Heart left ventricle (tissue), 16 donors: ENCODE data around the gene C11orf68. TPM values are rescaled to one million over a fixed set of nuclear protein-coding genes. Genes with fewer than 3 reads are reported as not detected.

Experiments
- ATAC-seq, 4 donors: fragments of 200-7000 bp; cut with Tn5 transposase; one replicate each; pipeline ENCODE4 v1.9.1; 2020 to 2022; ENCODE audit warnings: moderate library complexity in 4 of 4, mild to moderate bottlenecking in 3 of 4, moderate number of reproducible peaks in 1 of 4
- DNase-seq, 5 donors: peaks; one replicate each; pipeline ENCODE4 v3.0.0-alpha.2; 2020
- H3K27ac ChIP-seq, 12 donors: fragments of 200-600 bp; sonication (generic) in 4 of 12; one replicate each; pipeline versions ENCODE4 v1.5.0 to v1.8.0; 2016 to 2022; ENCODE audit warnings: mild to moderate bottlenecking in 2 of 12
- H3K27me3 ChIP-seq, 9 donors: fragments of 200-600 bp; sonication (generic) in 2 of 9; one replicate each; pipeline versions ENCODE4 v1.5.1 to v1.8.0; 2016 to 2022; ENCODE audit warnings: mild to moderate bottlenecking in 3 of 9
- H3K36me3 ChIP-seq, 9 donors: fragments of 200-600 bp; sonication (generic) in 2 of 9; one replicate each; pipeline versions ENCODE4 v1.5.0 to v1.8.0; 2018 to 2022; ENCODE audit warnings: mild to moderate bottlenecking in 2 of 9
- H3K4me1 ChIP-seq, 12 donors: fragments of 200-600 bp; sonication (generic) in 4 of 12; one replicate each; pipeline versions ENCODE4 v1.5.0 to v1.8.0; 2016 to 2022; ENCODE audit warnings: mild to moderate bottlenecking in 3 of 12
- H3K4me3 ChIP-seq, 12 donors: fragments of 200-600 bp; sonication (generic) in 4 of 12; one replicate each; pipeline versions ENCODE4 v1.5.0 to v1.8.0; 2017 to 2022; ENCODE audit warnings: mild to moderate bottlenecking in 9 of 12, moderate library complexity in 4 of 12
- H3K9me3 ChIP-seq, 12 donors: fragments of 200-600 bp; sonication (generic) in 4 of 12; one replicate each; pipeline versions ENCODE4 v1.5.0 to v1.8.0; 2016 to 2022; ENCODE audit warnings: mild to moderate bottlenecking in 1 of 12
- POLR2A ChIP-seq, 2 donors: fragments of 450-650 bp; IDR thresholded peaks; one replicate each; pipeline ENCODE4 v1.6.1; 2017; ENCODE audit warnings: antibody characterized with exemption in 2 of 2, mild to moderate bottlenecking in 2 of 2, moderate library complexity in 2 of 2
- WGBS, 4 donors: extraction: QIAGEN DNeasy Blood & Tissue Kit in 2 of 4; methylation state at CpG; one replicate each; pipeline versions ENCODE4 v1.1.5 to v1.1.7; 2013 to 2018; 5-methylcytosine and 5-hydroxymethylcytosine counted together
- intact Hi-C, 10 donors: fragments of 100-400 bp; cut with DNase I; formaldehyde crosslinking; loops; one replicate each; pipeline versions ENCODE4 v1.11.1 to v1.14.2; 2022
- polyA plus RNA-seq, 2 donors: library from polyadenylated mRNA; stranded (reverse); fragments of 200-250 nt; gene quantifications; one replicate each; pipeline ENCODE4 v1.2.3, GENCODE V29; 2013
- total RNA-seq, 9 donors: library from RNA; depleted of rRNA in 2 of 9; stranded (reverse); fragments of >200 nt in 2 of 9; fragmentation: NEBNext Ultra II Directional in 3 of 9; extraction: Animal tissue kit (Norgen Biotek cat#: 25700) in 3 of 9; gene quantifications; one replicate each; pipeline versions ENCODE4 v1.1.0 to v1.2.4, GENCODE V29; 2016 to 2023
- TF ChIP-seq, protein P1 (sequence below), 12 donors: fragments of 200-600 bp; sonication (generic) in 4 of 12; IDR thresholded peaks; one replicate each; pipeline versions ENCODE4 v1.5.0 to v1.8.0; 2018 to 2022; ENCODE audit warnings: antibody characterized with exemption in 12 of 12, mild to moderate bottlenecking in 5 of 12
- donor health status: ischemic (EF 13 %, LVEDD 7.1; RV severe dilation, severe dysfunction).
- donor health status: healthy with polysubstance abuse.
- donor health status: DM: no; HTN: yes; CAD: no.
- donor health status: DM: no; HTN: no; CAD: no.
- donor health status: ischemic (EF 25% LVEDD 6.9; RV normal size, moderate dysfunction).
- donor health status: ischemic (EF 25% LVEDD 5.7; RV mildly dilated, moderate dysfunction).
- donor health status: healthy.
- donor health status: DM: yes; HTN: yes; CAD: no.
- donor health status: ischemic (EF 35%, LVEDD 5.7; RV mildly dilated, moderate dysfunction).
- donor health status: nonischemic (EF 11% LVEDD 7.7; RV severe dilation, severe dysfunction).
- donor health status: DM: yes; HTN: yes; CAD: no.
- donor health status: PGD.
- donor health status: ischemic (EF 29% LVEDD 5.4; RV normal size, mild dysfunction).
- donor health status: nonischemic (EF 23%, LVEDD 6.1; RV moderate dilation, normal function).

The C11orf68 gene
- total and polyA plus RNA-seq, 11 donors: 17.0 to 49.0 (median 39.5) TPM

DNA sequence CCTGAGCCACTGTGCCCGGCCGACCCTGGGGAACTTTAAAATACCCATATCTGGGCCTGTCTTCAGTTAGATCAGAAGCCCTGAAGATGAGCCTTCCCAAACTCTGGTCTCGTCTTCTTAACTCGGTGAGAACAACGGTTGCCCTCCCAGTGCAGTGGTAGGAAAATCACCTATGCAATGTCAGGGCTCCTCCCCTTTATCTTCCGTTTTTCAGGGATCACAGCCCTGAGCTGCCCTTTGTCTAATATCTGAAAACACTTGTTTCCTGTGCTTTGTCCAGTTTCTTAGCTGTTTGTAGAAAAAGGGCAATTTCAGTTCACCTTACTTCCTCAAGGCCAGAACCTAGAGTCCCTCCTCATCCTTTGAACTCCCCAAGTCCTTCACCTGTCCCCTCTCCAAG lies 9.8 kb upstream of the C11orf68 start:
- Histone ChIP-seq H3K4me1 (peaks cover 0 to 22% (median 0%) of the 10 kb centered on the region in 12 donors), H3K4me3 (peak overlapping the region in 1 of 12 donors; percentile 27), H3K36me3 (peaks cover 0 to under 1% (median 0%) of the 10 kb centered on the region in 9 donors), H3K27me3 (peaks cover 0 to 7% (median 0%) of the 10 kb centered on the region in 9 donors), H3K27ac (peak overlapping the region in 1 of 12 donors; percentile 84), H3K9me3 (no peaks in the 10 kb centered on the region)
- TF ChIP-seq, protein P1, sequence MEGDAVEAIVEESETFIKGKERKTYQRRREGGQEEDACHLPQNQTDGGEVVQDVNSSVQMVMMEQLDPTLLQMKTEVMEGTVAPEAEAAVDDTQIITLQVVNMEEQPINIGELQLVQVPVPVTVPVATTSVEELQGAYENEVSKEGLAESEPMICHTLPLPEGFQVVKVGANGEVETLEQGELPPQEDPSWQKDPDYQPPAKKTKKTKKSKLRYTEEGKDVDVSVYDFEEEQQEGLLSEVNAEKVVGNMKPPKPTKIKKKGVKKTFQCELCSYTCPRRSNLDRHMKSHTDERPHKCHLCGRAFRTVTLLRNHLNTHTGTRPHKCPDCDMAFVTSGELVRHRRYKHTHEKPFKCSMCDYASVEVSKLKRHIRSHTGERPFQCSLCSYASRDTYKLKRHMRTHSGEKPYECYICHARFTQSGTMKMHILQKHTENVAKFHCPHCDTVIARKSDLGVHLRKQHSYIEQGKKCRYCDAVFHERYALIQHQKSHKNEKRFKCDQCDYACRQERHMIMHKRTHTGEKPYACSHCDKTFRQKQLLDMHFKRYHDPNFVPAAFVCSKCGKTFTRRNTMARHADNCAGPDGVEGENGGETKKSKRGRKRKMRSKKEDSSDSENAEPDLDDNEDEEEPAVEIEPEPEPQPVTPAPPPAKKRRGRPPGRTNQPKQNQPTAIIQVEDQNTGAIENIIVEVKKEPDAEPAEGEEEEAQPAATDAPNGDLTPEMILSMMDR (IDR thresholded peaks at IDR 0.05): no peak
- no peak for TF ChIP-seq POLR2A (IDR thresholded peaks at IDR 0.05)
- DNase-seq (no peak), ATAC-seq (no peak)
- 56 to 73% (median 65%) methylated on average over 6 of the region's 6 CpGs for WGBS, 4 donors
- intact Hi-C loops: no loop called here

DNA sequence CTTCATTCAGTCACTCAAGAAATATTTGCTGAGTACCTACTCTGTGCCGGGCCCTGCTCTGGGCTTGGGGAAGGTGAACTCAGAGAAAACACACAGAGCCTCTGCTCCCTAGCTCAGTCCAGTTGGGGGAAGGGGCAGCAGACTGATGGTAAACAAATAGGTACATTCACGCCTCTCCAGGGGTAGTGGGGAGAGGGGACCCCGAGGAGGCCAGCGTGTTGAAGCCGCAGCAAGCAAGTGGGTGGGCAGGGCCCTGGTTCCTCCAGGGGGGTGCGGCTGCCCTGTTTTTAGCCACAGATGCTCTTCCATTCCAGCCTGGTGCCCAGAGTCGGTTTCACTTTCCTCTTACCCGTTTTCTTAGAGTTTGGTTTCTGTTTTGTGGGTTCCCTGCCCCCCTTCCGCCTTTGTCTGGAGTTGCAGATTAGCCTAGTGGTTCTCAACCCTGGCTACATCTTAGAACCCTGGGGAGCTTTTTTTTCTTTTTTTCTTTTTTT lies 9.1 kb upstream of the C11orf68 start:
- TF ChIP-seq POLR2A (IDR thresholded peaks at IDR 0.05): no peak
- TF ChIP-seq, protein P1 (IDR thresholded peaks at IDR 0.05): no peak
- WGBS, 4 donors: 55 to 64% (median 59%) methylated on average over 9 of the region's 9 CpGs
- ATAC-seq (peak in 1 of 4 donors; percentile 64), DNase-seq (peak in 3 of 5 donors; percentile 34 to 51 (median 47))
- intact Hi-C loops: no loop called here
- Histone ChIP-seq H3K4me3 (peak overlapping the region in 3 of 12 donors; percentile 8 to 27 (median 12)), H3K4me1 (peaks cover 0 to 22% (median 0%) of the 10 kb centered on the region in 12 donors), H3K27me3 (peaks cover 0 to under 1% (median 0%) of the 10 kb centered on the region in 9 donors), H3K9me3 (no peaks in the 10 kb centered on the region), H3K36me3 (peaks cover 0 to 7% (median 5%) of the 10 kb centered on the region in 9 donors), H3K27ac (peak overlapping the region in 2 of 12 donors; percentile 37 to 84)

DNA sequence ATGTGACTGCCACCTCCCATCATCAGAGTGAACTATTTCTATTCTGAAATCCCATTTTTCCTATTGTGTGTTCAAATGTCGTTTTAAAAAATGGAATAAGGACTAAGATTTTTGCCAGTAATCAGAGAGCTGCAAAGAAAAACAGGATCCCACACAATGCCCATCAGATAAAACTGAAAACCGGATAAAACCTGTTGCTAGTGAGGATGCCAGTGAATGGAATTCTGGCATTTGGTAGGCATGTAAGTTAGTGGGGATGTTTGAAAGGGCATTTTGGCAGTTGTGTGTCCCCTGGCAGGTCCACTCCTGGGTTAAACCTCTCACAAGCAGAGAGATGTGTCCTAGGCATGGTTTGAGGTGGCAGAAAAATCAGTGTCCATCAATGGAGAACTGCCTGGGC lies 6.5 kb upstream of the C11orf68 start:
- WGBS, 4 donors: 42 to 60% (median 56%) methylated on average over 2 of the region's 2 CpGs
- H3K4me3 ChIP-seq: no peak overlapping the region

DNA sequence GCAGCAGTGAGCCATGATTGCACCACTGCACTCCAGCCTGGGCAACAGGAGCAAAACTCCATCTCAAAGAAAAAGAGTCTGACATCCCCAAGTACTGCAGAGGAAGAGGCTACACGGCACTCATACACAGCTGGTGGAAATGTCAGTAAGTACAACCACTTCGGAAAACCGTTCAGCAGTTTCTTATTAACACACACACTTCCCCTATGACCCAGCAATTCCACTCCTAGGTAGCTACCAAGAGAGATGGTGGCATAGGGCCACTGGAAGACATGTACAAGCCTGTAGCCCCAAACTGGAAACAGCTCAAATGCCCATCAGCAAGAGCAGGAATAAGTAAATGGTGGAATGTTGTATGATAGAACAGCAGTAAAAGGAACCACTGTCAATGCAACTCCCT lies 3.7 kb upstream of the C11orf68 start:
- intact Hi-C loops: loop anchor here in 5 of 10 donors (5.0 kb wide), 3 partner anchors 35 to 40 kb away; partner anchors contain the start of gene SART1 (in 2 of the 5)
- 76 to 89% (median 88%) methylated on average over 3 of the region's 3 CpGs for WGBS, 4 donors
- Histone ChIP-seq H3K36me3 (peaks cover 0 to 23% (median 17%) of the 10 kb centered on the region in 9 donors), H3K4me1 (peaks cover 9 to 29% (median 18%) of the 10 kb centered on the region in 12 donors), H3K9me3 (no peaks in the 10 kb centered on the region), H3K27ac (no peak overlapping the region), H3K27me3 (no peaks in the 10 kb centered on the region), H3K4me3 (no peak overlapping the region)
- ATAC-seq (no peak), DNase-seq (no peak)
- TF ChIP-seq, protein P1 (IDR thresholded peaks at IDR 0.05): no peak
- TF ChIP-seq POLR2A (IDR thresholded peaks at IDR 0.05): no peak

More for the DNA sequence above, 6.5 kb upstream of the C11orf68 start:
- DNase-seq: no peak
- peaks cover 2 to 31% (median 6%) of the 10 kb centered on the region in 12 donors for H3K4me1 ChIP-seq
- no peak for TF ChIP-seq POLR2A (IDR thresholded peaks at IDR 0.05)
- TF ChIP-seq, protein P1 (IDR thresholded peaks at IDR 0.05): no peak
- no peak overlapping the region for H3K27ac ChIP-seq
- no peaks in the 10 kb centered on the region for H3K9me3 ChIP-seq
- no peaks in the 10 kb centered on the region for H3K27me3 ChIP-seq
- intact Hi-C loops: no loop called here
- H3K36me3 ChIP-seq: peaks cover 0 to 22% (median 17%) of the 10 kb centered on the region in 9 donors
- no peak for ATAC-seq
